Astrocyte (in vitro differentiated cells and primary cell): Measurements from ENCODE around the gene SHC3. TPM values are rescaled to one million over a fixed set of nuclear protein-coding genes. Genes with fewer than 3 reads are reported as not detected.

ENCODE experiments used
- DNase-seq: peaks from one replicate; pipeline ENCODE4 v3.0.0-alpha.2; 2010; ENCODE audit warnings: low read depth
- FAIRE-seq: peaks from 2 replicates; lab custom pipeline; 2011; peaks lifted over from hg19 to GRCh38; lab: Jason Lieb, UNC
- H2AFZ ChIP-seq: 2 replicates; pipeline ENCODE4 v1.6.0; 2012; ENCODE audit warnings: low read depth, low read length, inconsistent platforms
- H3K27ac ChIP-seq: 2 replicates; pipeline ENCODE4 v1.5.1; 2011; ENCODE audit warnings: low read depth, low read length, inconsistent platforms
- H3K27me3 ChIP-seq: 2 replicates; pipeline ENCODE4 v1.6.0; 2011; ENCODE audit warnings: low read length, inconsistent platforms; ENCODE audit not compliant: insufficient read depth
- H3K36me3 ChIP-seq: 2 replicates; pipeline ENCODE4 v1.5.1; 2011; ENCODE audit warnings: low read length, inconsistent platforms; ENCODE audit not compliant: insufficient read depth
- H3K4me1 ChIP-seq: 2 replicates; pipeline ENCODE4 v1.5.1; 2011; ENCODE audit warnings: low read length, inconsistent platforms; ENCODE audit not compliant: insufficient read depth
- H3K4me2 ChIP-seq: 2 replicates; pipeline ENCODE4 v1.6.0; 2012; ENCODE audit warnings: low read length, inconsistent platforms
- H3K4me3 ChIP-seq: 2 replicates; pipeline ENCODE4 v1.5.1; 2011; ENCODE audit warnings: low read depth, mild to moderate bottlenecking, low read length, inconsistent platforms; ENCODE audit not compliant: insufficient read depth
- H3K79me2 ChIP-seq: 2 replicates; pipeline ENCODE4 v1.6.0; 2012; ENCODE audit warnings: mild to moderate bottlenecking, low read length, inconsistent platforms; ENCODE audit not compliant: insufficient read depth
- H3K9ac ChIP-seq: 2 replicates; pipeline ENCODE4 v1.6.0; 2012; ENCODE audit warnings: mild to moderate bottlenecking, low read length, inconsistent platforms
- H3K9me3 ChIP-seq: 2 replicates; pipeline ENCODE4 v1.5.1; 2012; ENCODE audit warnings: low read depth, mild to moderate bottlenecking, low read length, inconsistent platforms; ENCODE audit not compliant: insufficient read depth
- H4K20me1 ChIP-seq: 2 replicates; pipeline ENCODE4 v1.6.0; 2012; ENCODE audit warnings: low read length, inconsistent platforms; ENCODE audit not compliant: insufficient read depth
- H3K27ac Mint-ChIP-seq: one replicate; pipeline ENCODE4 v1.8.0; 2021; ENCODE audit warnings: mild to moderate bottlenecking, mixed read lengths; ENCODE audit not compliant: unreplicated experiment
- H3K27me3 Mint-ChIP-seq: one replicate; pipeline ENCODE4 v1.8.0; 2021; ENCODE audit warnings: low read depth, mixed read lengths; ENCODE audit not compliant: unreplicated experiment
- H3K36me3 Mint-ChIP-seq: one replicate; pipeline ENCODE4 v1.8.0; 2021; ENCODE audit warnings: low read depth, mixed read lengths; ENCODE audit not compliant: unreplicated experiment
- H3K4me1 Mint-ChIP-seq: one replicate; pipeline ENCODE4 v1.8.0; 2021; ENCODE audit warnings: low read depth, mixed read lengths; ENCODE audit not compliant: unreplicated experiment
- H3K4me3 Mint-ChIP-seq: one replicate; pipeline ENCODE4 v1.8.0; 2021; ENCODE audit warnings: mild to moderate bottlenecking, moderate library complexity, mixed read lengths; ENCODE audit not compliant: unreplicated experiment
- H3K9me3 Mint-ChIP-seq: one replicate; pipeline ENCODE4 v1.8.0; 2021; ENCODE audit warnings: mild to moderate bottlenecking, mixed read lengths; ENCODE audit not compliant: unreplicated experiment
- CTCF ChIP-seq: IDR thresholded peaks from 2 replicates; pipeline ENCODE4 v1.5.1; 2011; ENCODE audit warnings: low read depth, mild to moderate bottlenecking, inconsistent platforms, low read length, moderate library complexity; ENCODE audit not compliant: insufficient read depth
- EZH2 ChIP-seq: IDR thresholded peaks from 2 replicates; pipeline ENCODE4 v1.6.1; 2012; ENCODE audit warnings: mild to moderate bottlenecking, low read length, inconsistent platforms; ENCODE audit not compliant: insufficient read depth
- total RNA-seq: library from RNA; stranded (reverse); gene quantifications from 2 replicates; pipeline ENCODE4 v1.2.1, GENCODE V29; 2021

SHC3 gene
- total RNA-seq, 1 donor from 2014 or later = 4.6 TPM

GRCh38 chr9:88960632-88961031 is 218.0 kb downstream of the SHC3 start:
- H3K27me3 ChIP-seq = peaks cover 7% of the 10 kb centered on the region
- no peak overlapping the region for H3K4me2 ChIP-seq
- Mint-ChIP-seq H3K4me1 (no peaks in the 10 kb centered on the region), H3K36me3 (no peaks in the 10 kb centered on the region), H3K4me3 (no peak overlapping the region), H3K27me3 (peaks cover 21% of the 10 kb centered on the region), H3K9me3 (no peaks in the 10 kb centered on the region), H3K27ac (no peak overlapping the region)
- H3K9me3 ChIP-seq = no peaks in the 10 kb centered on the region
- FAIRE-seq (no peak), DNase-seq (no peak)
- no peak overlapping the region for H3K4me3 ChIP-seq
- TF ChIP-seq EZH2 (no peak), CTCF (no peak)
- H2AFZ ChIP-seq = no peak overlapping the region
- H3K36me3 ChIP-seq = no peaks in the 10 kb centered on the region
- H3K27ac ChIP-seq = no peak overlapping the region
- H4K20me1 ChIP-seq = no peaks in the 10 kb centered on the region
- H3K4me1 ChIP-seq = no peaks in the 10 kb centered on the region
- no peak overlapping the region for H3K9ac ChIP-seq
- no peaks in the 10 kb centered on the region for H3K79me2 ChIP-seq

- TF ChIP-seq CTCF (no peak), EZH2 (no peak)
- H3K27ac ChIP-seq = no peak overlapping the region
- H3K9me3 Mint-ChIP-seq = no peaks in the 10 kb centered on the region
- no peaks in the 10 kb centered on the region for H3K36me3 ChIP-seq
- no peak for DNase-seq
- no peak for FAIRE-seq
- H3K27me3 Mint-ChIP-seq = peaks cover 21% of the 10 kb centered on the region
- no peaks in the 10 kb centered on the region for H3K9me3 ChIP-seq
- H3K27ac Mint-ChIP-seq = no peak overlapping the region
- no peaks in the 10 kb centered on the region for H3K79me2 ChIP-seq
- no peaks in the 10 kb centered on the region for H3K4me1 Mint-ChIP-seq
- no peaks in the 10 kb centered on the region for H4K20me1 ChIP-seq
- H3K36me3 Mint-ChIP-seq = no peaks in the 10 kb centered on the region
- H3K4me1 ChIP-seq = no peaks in the 10 kb centered on the region
- H3K4me3 Mint-ChIP-seq = no peak overlapping the region
- no peak overlapping the region for H3K9ac ChIP-seq
- H3K27me3 ChIP-seq = peaks cover 7% of the 10 kb centered on the region
- H2AFZ ChIP-seq = no peak overlapping the region
- H3K4me2 ChIP-seq = no peak overlapping the region
- H3K4me3 ChIP-seq = no peak overlapping the region
Measured at GRCh38 chr9:88959727-88960469, 218.7 kb downstream of the SHC3 start.

GRCh38 chr9:88957526-88957925 is 221.1 kb downstream of the SHC3 start:
- Histone ChIP-seq H3K27me3 (peaks cover 7% of the 10 kb centered on the region), H3K4me1 (peaks cover 18% of the 10 kb centered on the region), H3K4me3 (no peak overlapping the region), H3K36me3 (no peaks in the 10 kb centered on the region), H3K4me2 (no peak overlapping the region), H3K9me3 (no peaks in the 10 kb centered on the region), H2AFZ (no peak overlapping the region), H4K20me1 (no peaks in the 10 kb centered on the region), H3K9ac (no peak overlapping the region), H3K79me2 (no peaks in the 10 kb centered on the region), H3K27ac (no peak overlapping the region)
- DNase-seq (no peak), FAIRE-seq (no peak)
- Mint-ChIP-seq H3K4me1 (peaks cover 9% of the 10 kb centered on the region), H3K9me3 (no peaks in the 10 kb centered on the region), H3K27me3 (peaks cover 13% of the 10 kb centered on the region), H3K36me3 (no peaks in the 10 kb centered on the region), H3K27ac (no peak overlapping the region), H3K4me3 (no peak overlapping the region)
- TF ChIP-seq EZH2 (no peak), CTCF (no peak)
